GM18870 (cell line): ENCODE results near the gene BNIP5.
"Not testable (repeated sequence)": the region's sequence is repeated elsewhere in the genome, so short reads cannot be mapped to it uniquely, and the experiment has no call there.

Experiments
- ATAC-seq: cut with Tn5 transposase; IDR thresholded peaks from one replicate; pipeline ENCODE4 v1.9.1; 2021; ENCODE audit warnings: moderate library complexity; ENCODE audit not compliant: unreplicated experiment

BNIP5 gene

DNA sequence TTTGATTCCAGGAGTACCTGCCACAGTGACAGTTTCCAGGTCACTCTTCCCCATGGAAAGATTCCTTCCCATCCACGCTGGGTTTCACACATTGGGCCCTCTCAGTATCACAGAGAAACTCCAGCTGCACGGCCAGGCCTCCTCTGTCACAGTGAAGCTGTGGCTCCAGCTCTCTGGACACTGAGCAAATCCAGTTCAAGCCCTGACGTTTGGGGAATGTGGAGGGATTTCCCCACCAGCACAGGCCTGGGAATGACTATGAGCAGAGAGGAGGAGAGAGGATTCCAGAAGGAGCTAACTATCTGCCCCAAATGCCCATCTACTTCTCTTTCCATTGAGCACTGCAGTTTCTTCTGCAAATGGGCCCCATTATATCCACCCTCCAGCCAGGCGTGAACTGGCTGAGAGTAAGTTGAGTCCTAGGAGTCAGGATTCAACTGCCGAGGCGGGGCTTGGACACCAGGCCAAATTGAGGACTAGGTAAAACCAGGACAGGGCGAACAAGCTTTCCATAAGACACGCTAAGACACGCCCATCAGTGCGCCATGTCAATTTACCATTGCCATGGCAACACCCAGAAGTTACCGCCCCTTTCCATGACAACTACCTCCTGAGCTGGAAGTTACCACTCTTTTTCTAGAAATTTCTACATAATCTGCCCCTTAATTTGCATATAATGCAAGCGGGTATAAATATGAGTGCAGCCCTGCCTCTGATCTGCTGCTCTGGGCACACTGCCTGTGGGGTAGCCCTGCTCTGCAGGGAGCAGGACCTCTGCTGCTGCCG, 9.2 kb upstream of the BNIP5 start:
- ATAC-seq: no peak

DNA sequence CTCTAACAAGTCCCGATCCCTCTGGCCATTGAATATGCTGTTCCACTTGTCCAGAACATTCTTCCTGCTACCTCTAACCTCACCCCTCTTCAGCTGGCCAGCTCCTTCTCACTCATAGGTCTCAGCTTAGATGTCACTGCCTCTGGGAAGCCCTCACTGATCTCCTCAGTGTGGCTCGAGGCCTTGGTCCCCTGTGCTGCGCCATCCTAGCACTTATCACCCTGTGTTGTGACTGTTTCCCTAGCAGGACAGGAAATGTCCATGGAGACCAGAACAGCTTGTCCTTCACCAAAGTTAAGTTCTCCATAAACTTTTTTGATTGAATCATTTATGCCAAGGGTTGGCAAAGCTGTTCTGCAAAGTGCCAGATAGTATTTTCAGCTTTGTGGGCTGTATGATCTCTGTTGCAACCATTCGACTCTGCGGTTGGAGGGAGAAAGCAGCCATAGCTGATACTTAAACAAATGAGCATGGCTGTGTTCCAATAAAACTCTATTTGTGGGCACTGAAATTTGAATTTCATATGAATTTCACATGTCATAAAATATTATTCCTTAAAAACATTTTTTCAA, 6.5 kb upstream of the BNIP5 start:
- no peak for ATAC-seq

DNA sequence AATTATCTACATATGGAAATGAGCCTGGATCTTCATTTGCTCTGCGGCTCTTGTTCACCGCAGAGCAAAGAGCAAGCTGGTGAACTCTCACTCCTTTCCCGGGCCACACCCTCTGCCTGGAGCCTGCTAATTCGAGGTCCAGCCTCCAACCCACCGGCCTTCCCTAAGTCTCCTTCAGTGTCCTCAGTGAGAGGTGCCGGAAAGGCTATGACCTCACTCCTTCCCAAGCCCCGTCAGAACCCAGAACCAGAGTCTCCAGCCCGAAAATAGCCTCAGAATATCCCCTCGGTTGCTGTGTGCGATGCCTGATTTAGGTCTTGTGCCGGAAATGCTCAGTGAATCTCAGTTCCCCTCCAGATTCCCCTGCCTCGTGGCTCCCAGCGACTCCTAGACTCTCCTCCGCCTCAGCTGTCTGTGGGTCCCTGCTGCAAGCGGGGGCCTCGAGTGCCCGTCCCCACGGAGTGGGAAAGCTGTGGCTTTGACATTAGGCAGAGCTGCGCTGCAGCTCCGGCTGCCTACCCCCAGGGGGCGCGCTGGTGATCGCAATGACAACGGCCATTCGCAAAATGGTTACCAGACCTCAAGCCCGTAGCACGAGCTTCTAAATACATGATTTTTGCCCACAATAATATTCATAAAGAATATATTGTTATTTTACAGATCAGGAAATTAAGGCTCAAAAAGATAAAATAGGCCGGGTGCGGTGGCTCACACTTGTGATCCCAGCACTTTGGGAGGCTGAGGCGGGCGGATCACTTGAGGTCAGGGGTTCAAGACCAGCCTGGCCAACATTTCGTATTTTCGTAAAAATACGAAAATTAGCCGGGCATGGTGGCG, 4.1 kb upstream of the BNIP5 start:
- ATAC-seq: no peak

DNA sequence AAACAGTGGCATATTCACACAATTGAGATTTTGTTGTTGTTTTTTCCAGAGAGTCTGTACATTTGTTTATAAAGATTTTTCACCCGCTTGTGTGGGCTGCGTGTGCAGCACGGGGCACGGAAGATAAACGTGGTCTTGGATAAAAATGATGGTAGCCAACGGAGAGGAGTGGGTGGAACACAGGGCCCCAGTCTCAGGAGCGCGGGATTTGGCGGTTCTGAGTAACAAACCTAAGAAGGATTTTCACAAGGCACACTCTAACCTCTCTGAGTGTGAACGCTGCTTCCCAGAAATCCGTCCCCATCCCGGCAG, 3.6 kb upstream of the BNIP5 start:
- no peak for ATAC-seq

DNA sequence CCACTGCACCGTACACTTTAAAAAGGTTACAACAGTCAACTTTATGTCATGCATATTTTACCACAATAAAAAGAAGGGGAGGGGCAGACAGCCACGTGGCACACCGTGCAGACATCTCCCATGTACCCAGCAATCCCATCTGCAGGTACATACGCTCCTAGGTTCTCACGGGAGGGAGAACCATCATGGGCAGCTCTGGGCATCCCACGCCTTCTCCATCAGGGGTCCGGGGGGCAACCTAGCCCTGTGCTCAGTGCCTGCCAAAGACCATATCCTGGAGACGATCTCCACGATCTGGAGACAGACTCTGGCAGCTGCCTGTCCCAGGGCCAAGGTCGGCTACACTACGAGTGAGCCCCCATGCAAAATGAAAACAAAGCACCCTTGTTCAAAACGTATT, 2.5 kb upstream of the BNIP5 start:
- ATAC-seq: no peak

DNA sequence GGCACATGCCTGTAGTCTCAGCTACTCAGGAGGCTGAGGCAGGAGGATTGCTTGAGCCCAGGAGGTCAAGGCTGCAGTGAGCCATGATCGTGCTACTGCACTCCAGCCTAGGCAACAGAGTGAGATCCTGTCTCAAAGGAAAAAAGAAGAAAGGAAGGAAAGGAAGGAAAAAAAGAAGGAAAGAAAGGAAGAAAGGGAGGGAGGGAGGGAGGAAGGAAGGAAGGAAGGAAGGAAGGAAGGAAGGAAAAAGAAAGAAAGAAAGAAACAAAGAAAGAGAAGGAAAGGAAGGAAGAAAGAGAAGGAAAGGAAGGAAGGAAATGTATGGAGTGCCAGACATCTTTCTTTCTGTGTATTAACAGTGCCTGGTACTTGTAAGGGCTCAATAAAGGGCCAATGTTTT, 1.5 kb upstream of the BNIP5 start:
- ATAC-seq: not testable (repeated sequence)

DNA sequence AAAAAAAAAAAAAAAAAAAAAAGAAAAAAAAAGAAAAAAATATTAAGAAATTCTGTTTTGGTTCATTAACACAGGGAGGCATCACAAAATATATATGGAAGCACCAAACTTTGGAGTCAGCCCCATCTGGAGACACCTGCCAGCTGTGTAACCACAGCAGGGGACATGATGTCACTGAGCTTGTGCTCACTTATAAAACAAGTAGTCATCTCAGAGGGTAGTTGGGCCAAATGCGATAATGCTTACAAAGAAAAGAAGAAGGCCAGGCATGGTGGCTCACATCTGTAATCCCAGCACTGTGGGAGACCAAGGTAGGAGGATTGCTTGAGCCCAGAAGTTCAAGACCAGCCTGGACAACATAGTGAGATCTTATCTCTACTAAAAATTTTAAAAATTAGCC, 1.1 kb upstream of the BNIP5 start:
- ATAC-seq: no peak

DNA sequence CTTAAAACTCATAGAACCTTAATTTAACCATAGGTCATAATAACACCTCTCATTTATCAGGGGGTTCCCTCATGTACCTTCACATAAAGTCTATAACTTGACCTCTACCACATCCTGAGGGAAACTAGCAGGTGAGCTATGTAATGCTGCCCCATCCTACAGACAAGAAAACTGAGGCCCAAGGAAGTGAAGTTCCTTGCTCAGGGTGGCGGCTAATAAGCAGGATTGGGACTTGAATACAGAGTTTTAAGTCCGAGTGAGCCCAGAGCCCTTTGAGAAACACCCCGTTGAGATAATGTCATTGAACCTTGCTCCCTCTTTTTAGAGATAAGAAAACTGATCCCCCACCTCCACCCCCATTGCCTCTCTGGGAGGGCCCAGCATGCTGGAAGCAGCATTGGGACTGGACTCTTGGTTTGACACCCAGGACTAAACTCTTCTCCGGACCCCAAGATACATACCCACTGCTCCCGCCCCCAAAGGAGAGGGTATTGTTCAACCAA, 429 bp downstream of the BNIP5 start:
- no peak for ATAC-seq

DNA sequence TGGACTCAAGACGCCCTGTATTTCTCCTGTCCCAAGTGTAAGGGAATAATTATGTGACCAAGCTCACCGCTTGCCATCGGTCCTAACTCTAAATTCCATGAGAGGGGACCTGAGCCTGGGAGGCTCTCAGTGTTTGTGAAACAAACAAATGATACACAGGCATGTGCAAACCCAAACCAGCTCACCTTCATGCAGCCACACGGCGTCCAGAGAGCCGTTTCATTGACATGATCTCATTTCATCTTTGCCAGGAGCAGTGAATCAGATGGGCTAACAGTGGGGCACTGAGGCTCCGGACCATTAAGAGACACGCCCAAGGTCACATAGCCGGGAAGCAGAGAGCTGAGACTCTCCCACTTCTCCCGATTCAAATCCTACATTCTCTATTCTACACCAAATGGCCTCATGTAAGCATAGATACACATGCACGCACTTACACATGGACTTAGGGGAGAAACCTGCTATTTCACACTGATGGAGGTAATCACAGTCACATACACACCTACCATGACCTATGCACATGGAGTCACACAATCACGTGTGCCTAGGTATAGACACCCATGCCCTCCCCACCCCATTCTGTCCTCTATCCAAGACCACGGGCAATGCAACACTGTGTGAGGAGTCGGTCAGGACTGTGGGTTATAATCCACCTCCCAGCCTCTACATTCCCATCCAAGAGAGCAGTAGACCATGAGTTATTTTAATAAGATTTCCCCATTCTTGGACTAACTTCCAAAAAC, 1.1 kb downstream of the BNIP5 start:
- ATAC-seq: no peak

DNA sequence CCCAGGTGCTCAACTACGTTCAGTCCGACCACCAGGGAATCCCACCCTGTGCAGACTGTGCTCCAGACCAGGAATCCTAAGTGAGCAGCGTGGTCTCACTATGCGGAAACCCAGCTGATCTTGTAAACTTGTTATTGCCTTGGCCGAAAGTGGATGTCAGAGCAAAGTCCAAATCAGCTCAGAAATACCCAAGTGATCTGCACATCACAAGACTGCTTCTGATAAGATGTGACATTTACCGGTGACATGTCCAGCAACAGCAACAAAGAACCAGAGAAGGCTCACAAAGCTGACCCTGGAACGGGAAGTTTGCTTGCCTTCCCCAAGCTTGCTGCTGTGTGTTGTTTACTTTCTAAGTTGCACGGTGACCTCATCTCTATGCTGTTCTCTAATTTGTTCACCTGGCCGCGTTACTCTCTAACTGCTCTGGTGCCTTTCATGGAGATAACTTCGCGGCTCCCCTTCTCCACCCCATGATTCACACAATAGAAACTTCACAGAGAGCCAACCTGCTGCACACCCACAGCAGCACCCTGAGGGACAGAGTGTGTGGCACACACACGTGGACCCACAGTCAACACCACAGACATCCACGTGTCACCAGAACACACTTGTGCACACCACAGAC, 1.7 kb downstream of the BNIP5 start:
- no peak for ATAC-seq

DNA sequence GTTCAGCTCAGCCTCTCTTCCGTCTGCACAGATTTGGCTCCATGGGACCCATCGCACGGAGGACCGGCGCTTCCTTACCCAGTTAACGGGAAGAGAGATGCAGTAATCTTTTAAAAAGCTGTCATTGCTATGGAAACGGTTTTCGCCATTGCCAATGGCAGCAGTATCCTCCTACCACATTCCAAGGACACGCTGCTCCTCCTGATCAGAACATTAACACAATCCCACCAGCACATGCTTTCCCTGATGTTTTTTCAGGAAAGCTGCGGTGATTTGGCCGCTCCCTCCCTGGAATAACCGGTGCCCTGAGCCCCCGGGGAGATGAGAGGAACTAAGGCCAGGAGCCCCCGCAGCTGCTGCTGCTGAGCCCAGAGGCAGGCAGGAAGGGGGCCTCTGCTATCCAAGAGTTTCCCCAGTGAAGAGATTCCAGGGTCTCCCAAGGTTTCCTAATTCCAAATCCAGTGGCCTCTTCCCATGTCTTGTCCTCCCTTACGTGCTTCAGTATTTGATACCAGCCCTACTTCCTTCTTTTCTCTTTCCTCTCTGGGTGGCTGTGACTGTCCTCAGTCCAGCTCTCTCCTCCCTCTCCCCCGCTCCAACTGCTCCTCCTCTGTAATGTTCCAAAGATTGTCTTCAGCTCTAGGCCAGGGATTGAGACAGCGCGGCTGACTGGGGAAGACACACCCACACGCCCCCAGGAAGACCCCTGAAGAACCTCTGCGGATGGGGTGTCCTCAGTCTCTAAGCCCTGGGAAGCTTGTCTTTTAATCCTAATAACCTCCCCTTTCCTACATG, 2.6 kb downstream of the BNIP5 start:
- no peak for ATAC-seq

DNA sequence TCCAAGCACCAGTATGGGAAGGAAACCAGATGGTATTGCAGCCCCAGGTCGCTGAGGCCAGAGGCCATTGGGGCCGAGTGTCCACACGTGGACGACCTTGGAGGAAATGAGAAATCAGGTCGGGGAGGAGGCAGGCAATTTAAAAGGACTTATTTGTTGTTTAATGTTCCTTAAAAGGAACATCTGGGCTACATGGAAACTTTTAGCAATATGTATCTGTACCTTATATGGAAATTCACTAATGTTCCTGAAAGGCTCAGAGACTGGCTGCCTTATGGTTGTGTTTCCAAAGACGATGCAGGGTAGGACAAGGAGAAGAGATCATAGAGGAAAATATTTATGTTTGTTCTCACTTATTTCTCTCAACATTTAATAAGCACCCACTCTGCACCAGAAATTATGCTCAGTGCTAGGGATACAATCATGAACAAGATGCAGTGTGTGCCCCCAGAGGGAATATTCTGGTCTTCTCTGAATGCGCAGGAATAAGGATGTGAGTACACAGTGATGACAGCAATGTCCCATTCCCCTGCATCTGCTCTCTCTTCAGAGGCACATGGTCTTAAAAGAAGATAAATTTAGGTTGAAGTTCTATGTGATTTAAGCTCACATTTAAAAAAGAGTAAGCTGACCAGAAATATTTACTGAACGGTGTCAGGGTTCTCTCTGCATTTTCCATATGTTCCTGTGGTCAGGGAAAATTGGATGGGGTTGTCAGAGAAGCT, 3.4 kb downstream of the BNIP5 start:
- ATAC-seq: no peak

DNA sequence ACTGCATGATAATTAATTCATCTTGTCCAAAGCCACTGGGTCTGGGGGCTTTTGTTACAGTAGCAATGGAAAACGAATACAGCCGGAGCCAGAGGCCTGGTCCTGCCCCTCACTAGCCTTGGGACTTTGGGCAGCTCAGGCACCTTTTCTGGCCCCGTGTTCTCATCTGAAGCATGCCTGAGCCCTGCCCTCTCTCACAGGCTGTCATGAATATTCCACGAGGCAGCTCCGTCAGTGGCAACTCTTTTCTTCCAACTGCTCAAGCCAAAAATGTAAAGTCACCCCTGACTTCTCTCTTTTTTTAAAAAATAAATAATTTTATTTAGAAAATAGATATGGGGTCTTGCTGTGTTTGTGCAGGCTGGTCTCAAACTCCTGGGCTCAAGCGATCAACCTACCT, 5.3 kb downstream of the BNIP5 start:
- ATAC-seq: no peak

DNA sequence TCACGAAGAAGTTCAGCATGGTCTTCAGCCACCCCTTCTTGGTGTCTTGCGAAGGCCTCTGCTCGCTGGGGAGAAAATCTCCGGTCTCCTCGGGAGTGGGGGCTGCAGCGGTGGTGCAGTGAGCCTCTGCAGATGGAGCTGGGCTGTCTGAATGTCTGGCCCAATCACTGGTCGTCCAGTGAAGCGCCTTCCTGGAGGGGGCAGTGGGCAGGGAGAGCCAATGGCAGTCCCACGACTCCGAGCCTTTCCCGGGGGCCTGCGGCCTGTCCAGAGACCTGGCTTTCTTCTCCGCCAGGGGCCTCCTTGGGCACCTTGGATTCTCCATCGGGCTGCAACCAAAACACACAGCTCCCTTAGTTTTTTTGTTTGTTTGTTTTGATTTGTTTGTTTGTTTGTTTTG, 6.3 kb downstream of the BNIP5 start:
- no peak for ATAC-seq

DNA sequence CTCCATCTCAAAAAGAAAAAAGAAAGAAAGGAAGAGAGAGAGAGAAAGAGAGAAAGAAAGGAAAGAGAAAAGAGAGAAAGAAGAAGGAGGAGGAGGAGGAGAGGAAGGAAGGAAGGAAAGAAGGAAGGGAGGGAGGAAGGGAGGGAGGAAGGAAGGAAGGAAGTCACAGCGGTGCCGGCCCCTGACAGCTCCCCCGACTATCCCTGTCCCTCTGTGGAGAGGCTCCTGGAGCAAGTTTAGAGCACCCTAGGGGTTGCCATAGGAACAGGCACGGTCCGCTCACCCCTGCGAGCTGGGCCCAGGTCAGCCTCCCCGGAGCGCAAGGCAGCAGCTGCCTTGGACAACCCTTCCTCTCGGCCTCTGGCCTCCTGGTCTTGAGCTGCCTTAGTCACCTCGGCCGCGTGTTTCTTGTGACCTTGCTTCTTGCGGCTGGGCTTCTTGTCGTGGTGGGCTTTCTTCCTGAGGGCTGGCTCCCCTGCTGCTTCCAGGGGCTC, 6.8 kb downstream of the BNIP5 start:
- no peak for ATAC-seq

DNA sequence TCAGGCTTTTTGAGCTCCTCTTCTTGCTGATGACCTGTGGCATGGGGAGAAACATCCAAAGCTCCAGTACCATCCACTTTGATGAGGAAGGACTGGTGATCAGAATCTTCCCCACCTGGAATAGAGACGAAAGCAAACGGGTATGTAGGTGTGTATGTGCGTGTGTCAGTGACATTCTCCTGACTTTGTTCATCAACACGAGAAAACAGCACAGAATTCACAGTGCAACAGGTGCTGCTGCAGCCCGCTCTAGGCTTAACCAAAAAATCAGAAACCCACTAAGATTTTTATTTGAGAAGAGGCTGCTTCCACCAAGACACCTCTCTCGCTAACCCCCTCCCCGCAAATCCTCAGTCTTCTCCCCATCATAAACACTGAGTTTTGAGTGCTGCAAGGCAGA, 8.1 kb downstream of the BNIP5 start:
- no peak for ATAC-seq

DNA sequence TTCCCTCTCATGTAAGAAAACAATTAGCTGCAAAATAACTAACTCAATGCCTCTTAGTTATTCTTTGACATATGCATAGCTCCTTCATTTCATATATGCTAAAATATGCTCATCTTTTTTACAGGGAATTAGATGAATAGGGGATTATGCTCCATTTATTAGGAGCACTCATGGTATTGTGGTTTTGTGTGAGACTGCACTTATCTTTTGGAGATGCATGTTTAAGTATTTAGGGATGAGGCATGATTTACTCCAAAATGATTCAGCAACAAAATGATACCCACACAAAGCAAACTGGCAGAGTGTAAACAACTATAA, 8.8 kb downstream of the BNIP5 start:
- no peak for ATAC-seq

DNA sequence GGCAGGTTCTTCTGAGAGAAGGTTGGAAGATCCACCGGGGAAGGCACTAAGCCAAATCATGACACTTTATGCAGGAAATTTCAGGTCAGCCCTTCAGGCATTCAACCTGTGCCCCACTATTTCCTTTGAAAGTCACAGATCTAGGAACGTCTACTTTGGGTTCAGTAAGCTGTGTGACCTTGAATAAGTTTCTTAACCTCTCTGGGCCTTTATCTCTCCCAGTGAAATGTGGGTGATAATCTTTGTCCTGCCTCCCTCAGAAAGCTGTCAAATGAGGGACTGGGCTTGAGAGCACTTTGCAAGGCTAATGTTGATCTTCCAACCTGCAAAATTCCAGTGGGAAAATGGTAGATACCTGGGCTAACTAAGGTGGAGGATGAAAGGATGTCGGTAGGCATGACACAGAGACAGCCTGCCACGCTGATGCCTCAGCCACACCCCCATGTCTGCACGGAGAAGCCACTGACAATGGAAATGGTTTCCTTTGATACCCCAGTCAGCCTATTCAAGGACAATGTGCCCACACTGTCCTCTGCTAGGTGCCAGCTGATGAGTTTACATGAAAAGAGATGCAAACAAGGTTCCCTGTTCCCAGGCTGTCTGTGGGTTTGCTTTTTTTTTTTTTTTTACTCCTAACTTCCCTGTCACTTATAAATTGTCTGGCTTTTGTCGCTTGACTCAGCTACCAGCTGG, 9.3 kb downstream of the BNIP5 start:
- no peak for ATAC-seq
